ENCODE data around the gene CD55. TPM values are rescaled to one million over a fixed set of nuclear protein-coding genes. Genes with fewer than 3 reads are reported as not detected.

Gene CD55
- total RNA-seq, 4 donors from 2014 or later: 8.0 to 75.4 (median 40.1) TPM

DNA sequence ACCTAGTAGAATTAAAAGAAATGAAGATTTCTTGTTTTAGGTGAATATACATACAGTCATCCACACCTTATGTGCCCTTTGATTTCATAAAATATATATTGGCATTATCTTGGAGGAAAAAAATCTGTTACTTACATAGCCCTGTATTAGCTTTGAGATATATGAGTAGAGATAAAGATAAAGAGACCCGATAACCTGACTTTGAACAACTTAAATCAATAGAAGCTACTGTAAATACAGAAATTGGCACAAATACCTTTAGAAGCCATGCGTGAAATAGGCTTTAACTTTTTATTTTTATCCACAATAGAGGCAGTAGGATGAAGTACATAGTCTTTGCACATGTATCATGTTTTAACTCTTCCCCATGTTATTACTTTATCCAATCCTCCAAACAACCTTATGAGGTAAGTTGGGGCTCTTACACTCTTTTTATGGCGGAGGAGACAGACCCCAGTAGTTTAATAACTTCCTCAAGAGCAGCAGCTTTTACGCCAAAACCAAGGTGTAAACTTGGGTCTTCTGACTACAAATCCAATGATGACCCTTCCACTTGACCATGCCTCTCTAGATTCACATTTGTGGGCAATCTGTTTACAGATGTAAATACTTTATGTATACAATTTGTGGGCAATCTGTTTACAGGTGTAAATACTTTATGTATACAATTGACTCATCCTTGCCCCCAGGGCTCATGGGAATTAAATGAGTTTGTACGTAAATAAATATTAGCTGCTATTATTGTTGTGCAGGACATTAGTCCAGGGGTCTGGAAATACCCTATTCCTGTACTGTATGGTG lies 2.1 kb downstream of the CD55 start:
- Histone ChIP-seq H3K4me1 (peaks cover 0 to 22% (median 14%) of the 10 kb centered on the region in 4 donors), H3K27ac (no peak overlapping the region), H3K36me3 (peaks cover 0 to 23% (median 12%) of the 10 kb centered on the region in 4 donors), H3K9me3 (no peaks in the 10 kb centered on the region), H3K27me3 (no peaks in the 10 kb centered on the region), H3K4me3 (peak overlapping the region in 1 of 4 donors; percentile 78)
- TF ChIP-seq POLR2A (IDR thresholded peaks at IDR 0.05) (no peak), CTCF (IDR thresholded peaks at IDR 0.05) (no peak), EP300 (IDR thresholded peaks at IDR 0.05; ENCODE audit: low read depth) (no peak), POLR2AphosphoS5 (IDR thresholded peaks at IDR 0.05) (no peak)
- no peak for DNase-seq
- WGBS, 2 donors (ENCODE audit: low coverage in 1 of 2): 70 to 75% methylated on average over 4 to 5 of the region's 5 CpGs
- in situ Hi-C loops (cut with MboI; ENCODE audit: low pct_ligation_motif_present in 1 of 4, low pct_unique_long_range_greater_than_20kb in 1 of 4, low sequenced_read_pairs in 3 of 4) (no loop called here), intact Hi-C loops (cut with DNase I; ENCODE audit: low total_unique reads) (no loop called here)

GRCh38 chr1:207328004-207328403 lies 6.5 kb downstream of the CD55 start:
- Histone ChIP-seq H3K27me3 (no peaks in the 10 kb centered on the region), H3K36me3 (peaks cover 0 to 61% (median 19%) of the 10 kb centered on the region in 4 donors), H3K4me1 (peaks cover 0 to 14% (median 7%) of the 10 kb centered on the region in 4 donors), H3K27ac (no peak overlapping the region), H3K4me3 (no peak overlapping the region), H3K9me3 (no peaks in the 10 kb centered on the region)
- no peak for DNase-seq
- intact Hi-C loops (cut with DNase I; ENCODE audit: low total_unique reads): loop anchor here (2.0 kb wide), 1 partner anchor 67 kb away; no protein-coding TSS in a partner anchor
- no peak for TF ChIP-seq CTCF (IDR thresholded peaks at IDR 0.05)
- no peak for TF ChIP-seq EP300 (IDR thresholded peaks at IDR 0.05; ENCODE audit: low read depth)
- TF ChIP-seq POLR2A (IDR thresholded peaks at IDR 0.05): no peak
- TF ChIP-seq POLR2AphosphoS5 (IDR thresholded peaks at IDR 0.05): no peak
- in situ Hi-C loops (cut with MboI; ENCODE audit: low pct_ligation_motif_present in 1 of 4, low pct_unique_long_range_greater_than_20kb in 1 of 4, low sequenced_read_pairs in 3 of 4): no loop called here

DNA sequence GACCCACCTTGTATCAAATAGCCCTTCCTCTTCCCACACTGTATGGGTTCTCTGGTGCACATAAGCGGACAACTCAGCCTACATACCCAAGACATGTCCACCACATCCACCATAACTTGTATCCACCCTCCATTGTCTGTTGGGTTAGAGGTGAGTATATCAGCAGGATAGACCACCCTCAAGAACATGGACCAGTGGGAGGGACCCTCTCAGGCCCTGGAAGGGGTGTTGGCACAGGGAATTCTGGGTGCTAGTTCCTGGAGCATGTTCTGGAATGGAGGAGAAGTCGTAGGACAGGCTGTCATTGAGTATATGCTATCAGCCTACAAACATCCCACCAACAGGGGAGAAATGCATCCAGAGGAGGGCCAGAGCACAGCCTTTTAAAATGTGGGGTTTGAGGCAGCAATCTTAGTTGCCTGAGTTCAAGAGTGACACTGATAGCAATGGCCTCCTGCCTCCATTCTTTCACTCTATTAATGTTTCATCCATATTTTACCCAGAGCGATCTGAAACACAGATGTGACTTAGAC lies 7.5 kb downstream of the CD55 start:
- in situ Hi-C loops (cut with MboI; ENCODE audit: low pct_ligation_motif_present in 1 of 4, low pct_unique_long_range_greater_than_20kb in 1 of 4, low sequenced_read_pairs in 3 of 4) (no loop called here), intact Hi-C loops (cut with DNase I; ENCODE audit: low total_unique reads) (loop anchor here (2.0 kb wide), 1 partner anchor 68 kb away; no protein-coding TSS in a partner anchor)

More for the DNA sequence above, 7.5 kb downstream of the CD55 start:
- H3K9me3 ChIP-seq: no peaks in the 10 kb centered on the region
- DNase-seq: no peak
- H3K27ac ChIP-seq: no peak overlapping the region
- no peaks in the 10 kb centered on the region for H3K27me3 ChIP-seq
- TF ChIP-seq POLR2AphosphoS5 (IDR thresholded peaks at IDR 0.05): no peak
- TF ChIP-seq CTCF (IDR thresholded peaks at IDR 0.05): no peak
- no peak for TF ChIP-seq POLR2A (IDR thresholded peaks at IDR 0.05)
- no peak for TF ChIP-seq EP300 (IDR thresholded peaks at IDR 0.05; ENCODE audit: low read depth)
- WGBS, 2 donors (ENCODE audit: low coverage in 1 of 2): 93 to 97% methylated on average over 1 to 3 of the region's 3 CpGs
- peaks cover 0 to 71% (median 20%) of the 10 kb centered on the region in 4 donors for H3K36me3 ChIP-seq
- peaks cover 0 to 4% (median 2%) of the 10 kb centered on the region in 4 donors for H3K4me1 ChIP-seq
- H3K4me3 ChIP-seq: no peak overlapping the region

All from transverse colon (tissue), 4 donors.